GM12801 (cell line): ENCODE data around the gene PNPLA6.

ENCODE experiments used
- TF ChIP-seq, protein P1 (sequence below): IDR thresholded peaks from one replicate; pipeline ENCODE4 v1.5.1; 2011; ENCODE audit warnings: control low read depth; ENCODE audit not compliant: insufficient read length; ENCODE audit errors: extremely low read depth

PNPLA6 gene

DNA sequence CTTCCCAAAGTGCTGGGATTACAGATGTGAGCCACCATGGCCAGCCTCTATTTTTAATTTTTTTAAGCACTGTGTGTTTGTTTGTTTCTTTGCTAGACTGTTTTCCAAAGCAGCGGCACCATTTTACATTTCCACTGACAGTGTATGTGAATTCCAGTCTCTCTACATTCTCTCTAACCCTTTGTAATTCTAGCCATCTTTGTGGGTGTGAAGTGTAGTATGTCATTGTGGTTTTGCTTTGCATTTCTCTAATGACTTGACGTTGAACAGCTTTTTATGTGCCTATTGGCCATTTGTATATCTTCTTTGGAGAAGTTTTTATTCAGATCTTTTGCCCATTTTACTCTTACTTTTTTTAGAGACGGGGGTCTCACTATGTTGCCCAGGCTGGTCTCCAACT, 11.6 kb downstream of the PNPLA6 start:
- TF ChIP-seq, protein P1, sequence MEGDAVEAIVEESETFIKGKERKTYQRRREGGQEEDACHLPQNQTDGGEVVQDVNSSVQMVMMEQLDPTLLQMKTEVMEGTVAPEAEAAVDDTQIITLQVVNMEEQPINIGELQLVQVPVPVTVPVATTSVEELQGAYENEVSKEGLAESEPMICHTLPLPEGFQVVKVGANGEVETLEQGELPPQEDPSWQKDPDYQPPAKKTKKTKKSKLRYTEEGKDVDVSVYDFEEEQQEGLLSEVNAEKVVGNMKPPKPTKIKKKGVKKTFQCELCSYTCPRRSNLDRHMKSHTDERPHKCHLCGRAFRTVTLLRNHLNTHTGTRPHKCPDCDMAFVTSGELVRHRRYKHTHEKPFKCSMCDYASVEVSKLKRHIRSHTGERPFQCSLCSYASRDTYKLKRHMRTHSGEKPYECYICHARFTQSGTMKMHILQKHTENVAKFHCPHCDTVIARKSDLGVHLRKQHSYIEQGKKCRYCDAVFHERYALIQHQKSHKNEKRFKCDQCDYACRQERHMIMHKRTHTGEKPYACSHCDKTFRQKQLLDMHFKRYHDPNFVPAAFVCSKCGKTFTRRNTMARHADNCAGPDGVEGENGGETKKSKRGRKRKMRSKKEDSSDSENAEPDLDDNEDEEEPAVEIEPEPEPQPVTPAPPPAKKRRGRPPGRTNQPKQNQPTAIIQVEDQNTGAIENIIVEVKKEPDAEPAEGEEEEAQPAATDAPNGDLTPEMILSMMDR, result no peak

DNA sequence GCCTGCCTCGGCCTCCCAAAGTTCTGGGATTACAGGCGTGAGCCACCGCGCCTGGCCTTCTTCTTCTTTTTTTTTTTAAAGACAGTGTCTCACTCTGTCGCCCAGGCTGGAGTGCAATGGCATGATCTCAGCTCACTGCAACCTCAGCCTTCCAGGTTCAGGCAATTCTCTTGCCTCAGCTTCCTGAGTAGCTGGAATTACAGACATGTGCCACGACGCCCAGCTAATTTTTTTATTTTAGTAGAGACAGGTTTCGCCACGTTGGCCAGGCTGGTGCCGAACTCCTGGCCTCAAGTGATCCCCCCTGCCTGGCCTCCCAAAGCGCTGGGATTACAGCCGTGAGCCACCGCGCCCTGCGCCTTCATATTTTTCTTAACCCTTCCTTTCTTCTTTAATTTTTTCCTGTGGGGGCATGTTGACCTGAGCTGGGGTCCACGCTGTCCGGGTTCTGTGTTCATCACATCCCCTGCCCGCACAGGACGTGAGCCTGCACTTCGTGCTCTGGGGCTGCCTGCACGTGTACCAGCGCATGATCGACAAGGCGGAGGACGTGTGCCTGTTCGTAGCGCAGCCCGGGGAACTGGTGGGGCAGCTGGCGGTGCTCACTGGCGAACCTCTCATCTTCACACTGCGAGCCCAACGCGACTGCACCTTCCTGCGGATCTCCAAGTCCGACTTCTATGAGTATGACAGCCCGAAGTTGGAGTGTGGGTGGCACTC, 14.1 kb downstream of the PNPLA6 start:
- TF ChIP-seq, protein P1, result no peak

DNA sequence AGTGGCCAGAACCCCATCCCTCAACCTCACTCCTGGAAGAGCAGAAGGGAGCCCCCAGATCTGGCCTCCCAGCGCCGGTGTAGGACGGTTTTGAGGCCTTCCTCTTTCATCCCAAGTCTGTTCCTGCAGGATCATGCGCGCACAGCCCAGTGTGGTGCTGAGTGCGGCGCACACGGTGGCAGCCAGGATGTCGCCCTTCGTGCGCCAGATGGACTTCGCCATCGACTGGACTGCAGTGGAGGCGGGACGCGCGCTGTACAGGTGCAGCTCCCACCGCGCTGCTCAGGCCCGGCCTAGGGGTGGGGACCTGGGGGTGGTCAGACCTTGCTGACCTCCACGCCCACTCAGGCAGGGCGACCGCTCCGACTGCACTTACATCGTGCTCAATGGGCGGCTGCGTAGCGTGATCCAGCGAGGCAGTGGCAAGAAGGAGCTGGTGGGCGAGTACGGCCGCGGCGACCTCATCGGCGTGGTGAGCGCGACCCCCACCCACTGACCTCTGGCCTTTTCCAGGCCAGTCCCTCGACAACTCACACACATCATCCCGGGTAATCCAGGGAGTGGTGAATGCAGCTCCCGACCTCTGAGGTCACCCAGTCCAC, 14.8 kb downstream of the PNPLA6 start:
- TF ChIP-seq, protein P1, result no peak

DNA sequence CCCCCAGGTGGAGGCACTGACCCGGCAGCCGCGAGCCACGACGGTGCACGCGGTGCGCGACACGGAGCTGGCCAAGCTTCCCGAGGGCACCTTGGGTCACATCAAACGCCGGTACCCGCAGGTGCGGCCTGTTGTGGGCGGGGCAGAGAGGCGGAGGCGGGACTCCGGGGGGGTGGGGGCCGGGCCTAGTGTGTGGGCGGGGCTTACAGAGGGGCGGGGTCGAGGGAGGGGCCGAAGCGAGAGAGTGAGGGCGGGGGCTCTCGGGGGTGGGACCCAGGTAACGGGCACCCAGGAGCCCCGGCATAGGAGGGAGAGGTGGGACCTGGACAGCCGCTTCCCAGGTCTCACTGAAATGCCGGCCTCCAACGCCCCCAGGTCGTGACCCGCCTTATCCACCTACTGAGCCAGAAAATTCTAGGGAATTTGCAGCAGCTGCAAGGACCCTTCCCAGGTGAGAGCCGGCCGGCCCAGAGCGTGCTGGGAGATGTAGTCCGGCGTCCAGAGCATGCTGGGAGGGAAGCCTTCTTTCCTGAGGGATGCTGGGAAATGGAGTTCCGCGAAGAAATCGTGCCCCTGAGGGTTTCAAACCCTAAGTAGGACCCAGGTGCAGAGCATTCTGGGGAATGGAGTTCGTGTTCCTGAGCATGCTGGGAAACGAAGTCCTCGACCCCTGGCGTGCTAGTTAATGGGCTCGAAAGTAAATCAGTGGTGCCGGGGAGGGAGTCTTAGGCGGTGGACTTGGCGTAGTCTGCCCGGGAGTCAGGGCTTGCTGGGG, 15.7 kb downstream of the PNPLA6 start:
- TF ChIP-seq, protein P1, result no peak

DNA sequence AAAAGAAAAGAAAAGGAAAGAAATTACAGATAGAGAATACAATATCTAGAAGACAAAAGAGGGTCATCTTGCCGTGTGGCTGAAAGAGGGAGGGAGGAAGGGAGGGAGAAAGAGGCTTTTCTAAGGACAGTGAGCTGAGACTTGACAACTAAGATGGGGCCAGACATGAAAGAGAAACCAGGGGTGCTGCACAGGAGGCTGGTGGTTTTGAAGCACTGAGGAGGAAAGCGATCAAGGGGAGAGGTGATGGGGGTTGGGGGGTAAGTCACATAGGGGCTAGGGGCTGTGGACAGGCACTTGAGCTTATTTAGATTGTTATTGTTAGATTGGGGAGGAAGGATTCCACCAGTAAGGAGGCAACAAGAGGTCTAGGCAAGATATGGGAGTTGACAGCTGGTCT, 17.3 kb downstream of the PNPLA6 start:
- TF ChIP-seq, protein P1, result no peak

DNA sequence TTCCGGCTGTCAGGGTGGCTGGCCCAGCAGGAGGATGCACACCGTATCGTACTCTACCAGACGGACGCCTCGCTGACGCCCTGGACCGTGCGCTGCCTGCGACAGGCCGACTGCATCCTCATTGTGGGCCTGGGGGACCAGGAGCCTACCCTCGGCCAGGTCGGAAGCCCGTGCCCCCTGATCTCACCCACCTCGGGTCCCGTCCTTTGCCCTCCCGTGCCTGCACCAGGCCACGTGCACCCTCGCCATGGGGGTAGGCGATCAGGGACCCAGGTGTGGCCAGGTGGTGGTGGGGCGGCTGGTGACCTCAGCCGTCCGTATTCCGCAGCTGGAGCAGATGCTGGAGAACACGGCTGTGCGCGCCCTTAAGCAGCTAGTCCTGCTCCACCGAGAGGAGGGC, 19.0 kb downstream of the PNPLA6 start:
- TF ChIP-seq, protein P1, result no peak
